ENCODE results near the gene DDX24.

Gene DDX24

DNA sequence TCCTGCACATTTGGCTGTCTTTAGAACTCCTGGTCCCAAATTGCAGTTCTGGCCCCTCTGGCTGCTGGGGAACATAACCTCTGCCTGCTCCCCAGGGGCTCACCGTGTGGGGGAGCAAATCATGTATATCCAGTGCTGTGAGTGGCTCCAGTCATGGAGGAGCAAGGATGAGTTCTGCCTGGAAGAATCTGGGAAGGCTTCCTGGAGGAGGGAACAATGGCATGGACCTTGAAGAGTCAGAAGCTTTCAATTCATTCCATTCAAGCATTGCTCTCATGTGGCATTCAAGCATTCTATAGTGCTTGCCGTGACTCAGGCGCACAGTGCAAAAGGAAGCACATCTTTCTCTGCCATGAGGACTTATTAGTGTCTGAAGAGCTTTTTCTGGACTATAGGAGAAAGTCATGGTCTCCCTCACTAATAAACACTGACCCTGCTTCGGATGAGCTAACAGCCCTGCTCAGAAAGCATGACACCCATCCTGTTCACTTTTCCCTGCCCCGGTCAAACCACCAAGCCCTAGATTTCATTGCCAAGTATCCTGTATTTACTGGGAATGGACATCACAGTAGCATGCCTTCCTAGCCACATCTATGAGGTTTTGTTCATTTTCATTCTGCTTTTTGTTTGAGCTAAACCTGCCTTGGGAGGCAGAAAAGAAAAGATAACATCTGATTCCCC, 33.0 kb upstream of the DDX24 start:
- no peaks in the 10 kb centered on the region for H3K9me3 ChIP-seq
- peaks cover 33% of the 10 kb centered on the region for H3K27me3 ChIP-seq
- H3K4me1 ChIP-seq (ENCODE audit: control insufficient read depth in 1 of 2, insufficient read depth in 1 of 2, low read depth in 1 of 2, low read length in 1 of 2): no peaks in the 10 kb centered on the region
- no peak for TF ChIP-seq CTCF (IDR thresholded peaks at IDR 0.05)
- no peak overlapping the region for H3K27ac ChIP-seq
- H3K4me3 ChIP-seq (ENCODE audit: low read depth in 1 of 2, low read length in 1 of 2): no peak overlapping the region
- no peaks in the 10 kb centered on the region for H3K36me3 ChIP-seq

DNA sequence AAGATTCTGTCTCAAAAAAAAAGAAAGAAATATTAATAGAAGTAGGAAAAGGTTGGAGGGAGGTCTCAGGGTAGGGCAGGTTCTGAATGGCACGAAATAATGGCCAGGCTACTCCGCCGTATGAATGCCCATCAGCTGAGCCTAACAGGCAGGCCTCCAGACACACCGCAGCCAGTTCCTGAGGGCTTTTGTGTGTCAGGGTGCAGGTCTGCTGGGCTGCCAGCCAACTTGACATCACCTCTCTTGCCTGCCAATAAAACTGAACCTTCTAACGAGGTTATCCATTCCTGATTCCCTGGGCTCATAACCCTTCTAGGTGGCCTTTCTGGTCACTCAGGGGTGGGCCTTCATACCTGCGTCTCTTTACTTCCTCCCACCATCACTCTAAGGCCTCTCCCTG, 32.5 kb upstream of the DDX24 start:
- Histone ChIP-seq H3K9me3 (no peaks in the 10 kb centered on the region), H3K27ac (no peak overlapping the region), H3K27me3 (peaks cover 32% of the 10 kb centered on the region), H3K4me1 (ENCODE audit: control insufficient read depth in 1 of 2, insufficient read depth in 1 of 2, low read depth in 1 of 2, low read length in 1 of 2) (no peaks in the 10 kb centered on the region), H3K36me3 (no peaks in the 10 kb centered on the region), H3K4me3 (ENCODE audit: low read depth in 1 of 2, low read length in 1 of 2) (no peak overlapping the region)
- TF ChIP-seq CTCF (IDR thresholded peaks at IDR 0.05): no peak

GRCh38 chr14:94113073-94113472, 32.1 kb upstream of the DDX24 start:
- Histone ChIP-seq H3K27me3 (peaks cover 32% of the 10 kb centered on the region), H3K36me3 (no peaks in the 10 kb centered on the region), H3K27ac (no peak overlapping the region), H3K4me3 (ENCODE audit: low read depth in 1 of 2, low read length in 1 of 2) (no peak overlapping the region), H3K4me1 (ENCODE audit: control insufficient read depth in 1 of 2, insufficient read depth in 1 of 2, low read depth in 1 of 2, low read length in 1 of 2) (no peaks in the 10 kb centered on the region), H3K9me3 (no peaks in the 10 kb centered on the region)
- TF ChIP-seq CTCF (IDR thresholded peaks at IDR 0.05): no peak

- Histone ChIP-seq H3K4me3 (ENCODE audit: low read depth in 1 of 2, low read length in 1 of 2) (no peak overlapping the region), H3K9me3 (no peaks in the 10 kb centered on the region), H3K4me1 (ENCODE audit: control insufficient read depth in 1 of 2, insufficient read depth in 1 of 2, low read depth in 1 of 2, low read length in 1 of 2) (no peaks in the 10 kb centered on the region), H3K27ac (no peak overlapping the region), H3K27me3 (peaks cover 32% of the 10 kb centered on the region), H3K36me3 (no peaks in the 10 kb centered on the region)
- TF ChIP-seq CTCF (IDR thresholded peaks at IDR 0.05): no peak
Measured at GRCh38 chr14:94112513-94113063, 31.6 kb upstream of the DDX24 start.

- Histone ChIP-seq H3K27ac (no peak overlapping the region), H3K4me3 (ENCODE audit: low read depth in 1 of 2, low read length in 1 of 2) (no peak overlapping the region)
Measured at GRCh38 chr14:94111276-94112095, 30.5 kb upstream of the DDX24 start.

More at GRCh38 chr14:94111276-94112095, 30.5 kb upstream of the DDX24 start:
- Histone ChIP-seq H3K9me3 (no peaks in the 10 kb centered on the region), H3K4me1 (ENCODE audit: control insufficient read depth in 1 of 2, insufficient read depth in 1 of 2, low read depth in 1 of 2, low read length in 1 of 2) (no peaks in the 10 kb centered on the region), H3K27me3 (peaks cover 26% of the 10 kb centered on the region), H3K36me3 (no peaks in the 10 kb centered on the region)
- no peak for TF ChIP-seq CTCF (IDR thresholded peaks at IDR 0.05)
